MV-4-11 (cell line): ENCODE data around the gene ATE1.
"Not testable (repeated sequence)": the region's sequence is repeated elsewhere in the genome, so short reads cannot be mapped to it uniquely, and the experiment has no call there.

Source experiments
- DNase-seq: peaks from one replicate; lab custom pipeline; 2025; lab: John Stamatoyannopoulos, UW

The ATE1 gene

DNA sequence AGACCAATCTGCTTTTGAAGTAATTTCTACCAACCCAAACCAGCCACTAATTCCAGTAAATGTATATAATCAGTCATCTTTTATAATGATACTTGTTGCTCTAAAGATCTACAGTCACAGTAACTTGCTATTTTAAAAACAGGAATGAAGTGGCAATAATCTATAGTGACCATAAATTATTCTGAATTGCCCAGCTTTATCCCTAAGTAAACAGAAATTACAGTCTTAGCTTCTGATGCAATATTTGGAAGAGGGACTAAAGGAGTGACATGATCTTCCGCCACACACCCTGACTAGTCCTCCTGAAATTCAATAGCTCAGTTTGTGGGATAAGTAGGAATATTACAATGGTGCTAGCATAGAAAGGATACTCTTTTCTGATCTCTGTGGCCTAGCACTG, 96.1 kb downstream of the ATE1 start:
- no peak for DNase-seq

DNA sequence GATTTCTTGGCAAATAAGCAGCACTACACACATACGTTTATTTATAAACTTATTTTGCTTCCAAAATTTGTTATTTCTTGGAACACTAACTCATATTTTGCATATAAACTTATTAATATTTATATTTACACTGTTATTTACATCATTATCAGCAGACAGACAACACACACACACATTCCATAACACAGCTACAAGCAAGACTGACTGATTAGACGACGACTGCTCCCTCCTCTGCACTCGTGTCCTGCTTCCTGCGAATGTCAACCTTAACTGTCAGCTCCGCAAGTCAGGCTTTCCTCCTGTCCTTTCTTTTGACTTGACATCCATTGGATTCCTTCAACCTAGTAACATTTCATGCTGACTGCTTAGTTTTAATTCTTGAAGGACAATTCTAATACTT, 96.6 kb downstream of the ATE1 start:
- DNase-seq = no peak

DNA sequence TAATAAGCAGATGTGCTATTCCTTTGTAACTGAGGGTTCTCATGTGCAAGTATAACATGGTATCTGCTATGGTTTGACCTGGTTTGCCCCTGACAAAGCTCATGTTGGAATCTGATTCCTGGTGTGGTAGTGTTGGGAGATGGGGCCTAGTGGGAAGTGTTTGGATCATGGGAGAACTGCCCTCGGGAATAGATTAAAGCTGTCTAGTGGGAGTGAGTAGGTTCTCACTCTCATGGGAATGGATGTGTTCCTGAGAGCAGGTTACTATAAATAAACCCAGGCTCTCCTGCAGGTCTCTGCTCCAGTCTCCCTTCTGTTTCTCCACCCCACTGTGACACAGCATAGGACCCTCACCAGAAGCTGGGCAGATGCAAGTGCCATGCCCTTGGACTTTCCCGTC, 97.7 kb downstream of the ATE1 start:
- no peak for DNase-seq

DNA sequence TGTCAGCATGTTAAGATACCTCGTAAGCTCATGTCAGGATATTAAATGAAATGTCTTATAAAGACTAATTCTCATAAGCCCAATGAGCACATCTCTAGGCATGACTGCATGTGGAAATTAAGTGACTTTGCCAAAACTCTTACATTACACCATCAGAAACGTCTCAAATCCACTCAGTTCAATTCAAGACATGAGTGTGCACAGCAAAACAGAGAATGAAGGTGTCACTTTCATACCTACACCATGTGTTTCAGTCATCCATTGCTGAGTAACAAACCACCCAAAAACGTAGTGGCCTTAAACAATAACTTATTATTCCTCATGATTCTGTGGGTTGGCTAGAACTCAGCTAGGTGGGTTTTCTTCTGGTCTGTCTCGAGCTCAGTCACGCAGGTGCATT, 99.8 kb downstream of the ATE1 start:
- DNase-seq = no peak

DNA sequence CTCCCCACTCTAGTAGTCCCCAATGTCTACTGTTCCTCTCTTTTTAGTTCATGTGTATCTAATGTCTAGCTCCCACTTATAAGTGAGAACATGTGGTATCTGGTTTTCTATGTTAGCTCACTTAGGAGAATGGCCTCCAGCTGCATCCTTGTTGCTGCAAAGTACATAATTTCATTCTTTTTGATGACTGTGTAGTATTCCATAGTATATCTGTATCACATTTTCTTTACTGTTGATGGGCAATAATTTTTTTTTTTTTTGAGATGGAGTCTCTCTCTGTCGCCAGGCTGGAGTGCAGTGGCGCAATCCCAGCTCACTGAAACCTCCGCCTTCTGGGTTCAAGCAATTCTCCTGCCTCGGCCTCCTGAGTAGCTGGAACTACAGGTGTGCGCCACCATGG, 101.1 kb downstream of the ATE1 start:
- not testable (repeated sequence) for DNase-seq

DNA sequence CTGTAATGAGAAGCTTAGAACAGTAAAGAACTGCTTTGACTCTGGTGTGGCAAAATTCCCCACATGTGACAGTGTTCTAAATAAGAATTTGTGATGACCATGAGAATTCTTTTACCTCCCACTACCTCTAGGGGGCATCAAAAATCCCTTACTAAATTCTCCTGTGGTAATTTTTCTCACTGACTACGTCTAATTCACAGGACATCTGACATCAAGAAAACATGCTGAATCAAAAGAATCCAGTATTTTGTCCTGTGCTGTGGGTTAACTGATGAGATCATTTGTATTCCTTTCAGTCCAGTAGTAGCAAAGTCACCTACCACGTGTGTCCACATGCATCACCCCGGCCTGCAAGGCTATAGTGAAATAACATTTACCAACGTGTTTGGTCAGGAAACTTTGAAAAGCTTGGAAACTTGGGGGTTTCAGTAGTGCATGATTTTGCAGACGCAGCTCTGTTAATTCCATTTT, 103.8 kb downstream of the ATE1 start:
- peak; percentile 63 for DNase-seq

DNA sequence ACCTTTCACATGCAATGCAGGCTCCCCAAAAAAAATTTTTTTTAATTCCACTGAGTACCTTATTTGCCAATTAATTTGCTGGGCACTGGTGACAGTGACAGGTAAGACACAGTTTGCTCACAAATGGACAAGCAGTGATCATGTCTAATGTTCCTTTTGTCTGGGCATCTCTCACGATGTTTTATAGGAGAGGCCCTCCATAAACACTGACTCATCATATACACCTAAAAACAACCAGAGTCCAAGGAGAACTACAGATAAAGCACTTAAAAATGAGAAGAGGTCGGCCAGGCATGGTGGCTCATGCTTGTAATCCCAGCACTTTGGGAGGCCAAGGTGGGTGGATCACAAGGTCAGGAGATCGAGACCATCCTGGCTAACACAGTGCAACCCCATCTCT, 105.1 kb downstream of the ATE1 start:
- no peak for DNase-seq

DNA sequence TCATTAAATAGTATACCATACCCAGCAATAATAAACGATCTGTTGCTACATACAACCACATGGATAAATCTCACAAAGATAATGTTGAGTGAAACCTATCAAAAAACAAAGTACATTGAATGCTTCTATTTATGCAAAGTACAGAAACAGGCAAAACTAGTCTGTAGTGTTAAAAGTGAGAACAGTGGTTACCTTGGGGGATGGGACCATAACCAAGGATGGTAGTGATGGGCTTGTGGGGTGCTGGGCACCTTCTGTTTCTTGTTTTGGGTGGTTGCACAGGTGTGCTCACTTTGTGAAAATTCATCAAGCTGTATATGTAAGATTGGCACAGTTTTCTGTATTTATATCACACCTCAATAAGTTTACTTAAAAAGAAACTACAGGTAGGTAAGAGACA, 105.7 kb downstream of the ATE1 start:
- no peak for DNase-seq

DNA sequence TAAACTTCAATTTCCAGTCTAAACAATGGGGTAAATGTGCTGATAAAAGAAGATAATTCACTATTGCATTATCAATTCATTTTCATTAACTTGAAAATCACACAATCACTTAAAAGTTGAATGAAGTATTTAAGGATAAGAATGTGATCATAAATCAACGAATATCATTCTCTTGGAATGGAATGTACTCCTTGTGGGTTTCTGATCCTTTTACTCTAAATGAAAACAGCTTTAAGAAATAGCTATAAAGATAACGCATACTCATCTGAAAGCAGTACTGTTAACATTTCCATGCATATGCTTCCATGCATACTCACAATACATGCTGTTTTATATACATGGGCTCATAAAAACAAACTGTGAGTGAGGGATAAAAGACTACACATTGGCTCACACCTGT, 108.8 kb downstream of the ATE1 start:
- no peak for DNase-seq

DNA sequence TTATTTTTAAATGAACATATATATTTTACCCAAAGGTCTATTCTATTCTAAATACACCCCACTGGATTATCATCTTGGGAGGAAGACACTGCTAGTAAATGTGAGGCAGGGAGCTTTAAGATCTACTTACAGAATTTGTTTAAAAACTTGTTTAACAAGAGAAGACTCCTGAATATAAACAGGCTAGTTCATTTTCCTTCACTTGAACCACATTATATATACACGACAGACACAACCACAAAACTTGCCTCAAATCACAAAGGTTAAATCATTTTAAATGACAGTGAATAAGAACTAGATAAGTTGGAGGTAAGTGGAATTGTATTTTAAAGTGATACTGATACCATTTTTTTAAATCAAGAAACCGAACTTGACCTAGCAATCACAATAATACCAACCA, 109.2 kb downstream of the ATE1 start:
- DNase-seq = no peak

DNA sequence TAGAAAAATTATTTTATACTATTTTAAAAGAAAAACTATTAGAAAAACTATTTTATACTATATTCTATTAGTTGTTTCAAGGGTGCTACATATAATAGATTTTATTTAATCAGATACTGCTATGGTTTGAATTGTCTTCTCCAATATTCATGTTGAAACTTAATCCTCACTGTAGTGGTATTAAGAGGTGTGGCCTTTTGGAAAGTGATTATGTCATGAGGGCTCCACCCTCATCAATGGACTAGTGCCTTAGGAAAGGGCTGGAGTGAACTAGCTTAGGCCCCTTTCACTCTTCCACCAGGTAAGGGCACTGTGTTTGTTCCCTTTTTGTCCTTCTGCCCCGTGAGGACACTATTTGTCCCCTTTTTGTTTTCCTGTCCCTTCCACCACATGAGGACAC, 111.6 kb downstream of the ATE1 start:
- no peak for DNase-seq

DNA sequence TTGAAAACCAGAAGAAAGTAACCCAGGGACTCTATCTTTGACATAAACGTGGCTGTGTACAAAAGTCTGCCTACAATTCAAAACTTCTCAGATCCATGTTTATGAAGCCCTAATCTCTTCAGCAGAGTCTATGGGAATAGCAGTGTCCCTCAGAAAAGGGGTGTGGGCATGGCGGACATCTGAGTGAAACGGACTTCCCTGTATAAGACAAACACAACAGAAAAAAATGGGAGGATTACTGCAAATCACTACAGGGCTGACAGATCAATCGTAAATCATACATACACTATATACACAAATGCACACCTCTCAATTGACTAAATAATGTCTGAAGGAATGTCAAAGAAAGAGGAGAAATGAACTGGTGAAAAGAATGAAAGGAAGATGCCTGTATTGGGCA, 114.0 kb downstream of the ATE1 start:
- no peak for DNase-seq

DNA sequence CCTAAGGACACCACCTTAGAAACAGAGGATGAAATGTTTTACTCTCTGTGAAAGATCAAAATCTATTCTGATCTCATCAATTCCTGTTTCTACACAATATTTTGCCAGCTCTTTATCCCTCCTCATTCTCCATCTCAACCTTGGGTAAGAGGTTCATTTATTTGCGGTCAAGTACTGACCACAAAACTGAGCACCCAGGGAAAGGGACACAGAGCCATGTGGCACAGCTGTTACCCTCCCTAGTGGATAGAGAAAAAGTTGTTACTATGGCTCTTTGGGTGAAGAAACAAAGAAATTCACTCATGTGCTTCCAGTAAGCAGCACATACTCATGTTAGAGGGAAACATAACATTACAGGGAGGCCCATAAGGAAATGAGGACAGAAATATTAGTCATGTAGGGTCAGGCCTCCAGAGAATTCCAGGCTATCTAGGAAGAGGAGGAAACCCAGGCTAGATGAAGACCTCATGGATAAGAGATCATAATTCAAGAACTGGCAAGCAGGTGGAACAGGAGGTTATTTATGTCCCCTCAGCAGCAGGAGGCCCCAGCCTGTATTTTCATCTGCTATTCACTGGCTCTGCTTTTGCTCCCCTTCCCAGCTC, 114.5 kb downstream of the ATE1 start:
- peak; percentile 78 for DNase-seq

DNA sequence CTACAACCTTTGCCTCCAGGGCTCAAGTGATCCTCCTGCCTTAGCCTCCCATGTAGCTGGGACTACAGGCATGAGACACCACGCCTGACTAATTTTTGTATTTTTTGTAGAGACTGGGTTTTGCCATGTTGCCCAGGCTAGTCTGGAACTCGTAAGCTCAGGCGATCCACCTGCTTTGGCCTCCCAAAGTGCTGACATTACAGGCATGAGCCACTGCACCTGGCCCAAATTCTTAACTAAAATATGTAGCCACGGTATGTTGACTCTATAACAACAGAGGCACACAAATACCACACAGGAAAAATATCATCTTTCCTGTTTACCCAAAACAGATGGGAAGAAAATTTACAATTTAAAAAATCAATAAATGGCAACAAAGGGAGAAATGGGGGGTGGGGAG, 115.8 kb downstream of the ATE1 start:
- no peak for DNase-seq

DNA sequence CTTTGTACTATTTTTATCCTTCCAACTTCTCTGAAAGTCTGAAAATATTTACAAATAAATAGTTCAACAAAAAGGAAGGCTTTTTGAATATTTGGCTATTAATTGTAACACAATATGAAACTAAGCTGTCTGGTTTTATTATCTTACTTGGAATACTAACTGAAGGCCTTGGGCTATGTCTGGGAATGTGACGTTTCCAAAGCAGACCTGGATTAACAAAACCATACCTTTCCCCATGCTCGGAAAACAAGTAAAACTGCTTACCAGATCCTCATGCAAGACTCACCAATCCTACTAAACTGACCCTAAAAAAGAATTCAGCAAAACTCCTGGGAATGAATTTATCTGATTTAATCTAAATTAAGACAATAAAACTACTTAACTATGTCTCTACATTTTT, 116.4 kb downstream of the ATE1 start:
- DNase-seq = no peak

DNA sequence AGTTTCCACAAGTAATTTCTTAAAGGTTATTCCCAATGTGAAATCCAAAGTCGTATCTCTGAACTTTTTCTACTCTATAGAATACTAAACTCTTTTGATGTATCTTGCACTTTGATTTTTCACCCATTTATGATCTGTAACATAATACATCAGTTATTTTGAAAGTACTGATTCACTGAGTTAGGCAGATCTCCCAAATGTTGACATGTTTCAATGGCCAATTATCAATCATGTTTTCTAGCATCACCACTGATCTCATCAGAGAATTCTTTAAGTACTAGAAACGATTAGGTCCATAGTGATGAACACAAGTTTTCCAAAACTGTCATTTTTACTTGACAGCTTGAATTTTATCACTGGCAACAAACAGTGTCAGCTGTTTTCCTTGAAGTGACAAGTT, 119.0 kb downstream of the ATE1 start:
- no peak for DNase-seq

DNA sequence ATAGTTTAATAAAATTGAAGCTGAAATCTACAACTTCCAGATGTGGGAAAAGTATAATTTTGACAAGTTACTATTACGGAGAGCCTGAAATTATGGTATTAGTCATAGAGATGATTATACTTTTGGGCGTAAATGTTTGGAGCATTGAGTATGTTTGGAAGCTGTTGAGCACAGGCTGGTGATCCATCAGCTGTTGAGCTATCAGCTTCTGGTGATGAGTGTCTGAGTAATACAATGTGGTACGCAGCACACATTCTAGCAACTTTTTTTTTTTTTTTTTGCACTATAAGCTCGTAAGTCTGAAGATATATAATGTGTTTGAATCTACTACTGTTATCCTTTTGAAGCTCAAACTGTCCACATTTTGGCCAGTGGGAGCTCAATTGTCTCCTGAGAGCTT, 123.4 kb downstream of the ATE1 start:
- DNase-seq = no peak

DNA sequence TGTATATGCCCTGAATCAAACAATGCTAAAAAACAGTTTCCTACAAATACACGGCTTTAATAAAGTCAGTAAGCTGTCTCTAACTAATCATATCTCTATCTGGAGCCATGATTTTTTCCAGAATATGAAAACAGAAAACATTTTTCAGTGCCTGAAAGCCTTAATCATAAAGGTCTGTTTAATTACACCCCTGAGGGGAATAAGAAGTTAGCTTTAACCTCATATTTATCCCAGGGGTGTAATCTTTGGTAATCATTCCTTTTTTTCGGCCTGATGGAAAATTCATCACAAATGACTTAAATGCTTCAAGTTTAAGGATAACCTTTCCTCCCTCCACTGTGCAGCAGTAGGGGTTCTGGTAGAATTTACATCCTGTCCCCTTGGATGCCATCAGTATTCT, 124.2 kb downstream of the ATE1 start:
- no peak for DNase-seq

DNA sequence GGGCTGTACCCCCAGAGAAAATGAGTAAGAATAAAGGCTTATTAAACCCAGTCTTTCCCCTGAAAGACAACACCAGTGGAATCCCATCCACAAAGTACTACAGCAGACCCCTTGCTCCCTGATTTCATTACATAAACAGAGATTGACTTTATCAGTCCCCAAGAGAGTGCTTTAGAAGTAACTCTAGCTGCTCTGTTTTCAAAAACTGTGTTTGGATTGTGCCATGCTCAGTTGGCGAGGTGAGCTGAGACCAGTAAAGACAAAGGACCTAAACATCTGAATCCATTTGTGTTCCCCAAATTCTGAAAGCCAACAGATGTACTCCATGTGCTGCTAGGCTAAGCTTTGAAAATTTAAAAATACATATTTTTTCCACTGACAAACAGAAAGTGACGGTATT, 127.0 kb downstream of the ATE1 start:
- DNase-seq = no peak

DNA sequence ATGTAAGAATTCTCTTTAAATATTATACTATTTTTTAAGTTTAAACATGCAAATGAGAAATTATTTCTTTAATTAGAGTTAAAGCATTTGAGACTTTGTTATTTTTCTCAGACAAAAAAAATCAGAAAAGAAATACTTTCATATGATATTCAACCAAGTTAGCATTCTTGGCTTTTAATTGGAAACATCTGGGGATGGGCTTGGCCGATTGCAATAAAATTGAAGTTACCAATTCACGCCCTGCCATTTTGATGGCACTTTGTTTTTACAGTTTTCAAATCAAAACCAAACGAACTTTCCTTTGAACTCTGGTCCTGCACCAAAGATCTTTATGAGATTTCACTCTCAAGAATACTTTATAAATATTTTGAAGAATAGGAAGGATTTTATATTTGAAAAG, 127.7 kb downstream of the ATE1 start:
- no peak for DNase-seq

DNA sequence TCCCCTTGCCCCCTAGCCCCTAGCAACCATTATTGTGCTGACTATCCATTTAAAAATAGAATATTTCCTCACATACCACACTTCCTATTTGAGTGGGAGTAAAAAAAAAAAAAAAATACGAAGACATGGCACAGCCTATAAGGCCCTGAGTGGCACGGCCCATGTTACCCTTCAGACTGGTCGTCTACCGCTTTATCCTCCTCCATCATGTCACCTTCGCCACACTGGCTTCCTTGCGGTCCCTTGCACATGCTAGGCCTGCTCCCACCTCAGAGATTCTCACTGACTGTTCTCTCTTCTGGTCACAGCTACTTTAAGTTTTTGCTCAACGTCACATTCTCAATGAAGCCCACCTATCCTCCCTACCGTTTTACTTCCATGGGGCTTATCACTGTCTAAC, 130.3 kb downstream of the ATE1 start:
- no peak for DNase-seq

DNA sequence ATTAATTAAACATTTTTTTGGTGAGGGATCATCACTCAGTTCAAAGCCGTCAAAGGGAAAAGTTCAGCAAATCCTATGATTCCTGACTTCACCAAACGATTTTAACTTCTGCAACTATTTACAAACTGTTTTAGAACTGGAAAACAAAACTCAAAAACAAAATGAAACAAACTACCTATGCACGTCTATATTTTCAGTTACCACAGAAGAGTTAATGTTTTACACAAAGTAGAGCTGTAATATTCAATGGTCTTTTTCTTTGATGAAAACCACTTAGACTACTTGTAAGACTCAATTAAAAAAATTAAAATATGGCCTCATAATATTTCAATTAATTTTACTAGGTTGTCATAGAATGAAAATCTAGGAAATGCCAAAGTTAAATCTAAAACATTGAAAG, 131.5 kb downstream of the ATE1 start:
- DNase-seq = no peak

DNA sequence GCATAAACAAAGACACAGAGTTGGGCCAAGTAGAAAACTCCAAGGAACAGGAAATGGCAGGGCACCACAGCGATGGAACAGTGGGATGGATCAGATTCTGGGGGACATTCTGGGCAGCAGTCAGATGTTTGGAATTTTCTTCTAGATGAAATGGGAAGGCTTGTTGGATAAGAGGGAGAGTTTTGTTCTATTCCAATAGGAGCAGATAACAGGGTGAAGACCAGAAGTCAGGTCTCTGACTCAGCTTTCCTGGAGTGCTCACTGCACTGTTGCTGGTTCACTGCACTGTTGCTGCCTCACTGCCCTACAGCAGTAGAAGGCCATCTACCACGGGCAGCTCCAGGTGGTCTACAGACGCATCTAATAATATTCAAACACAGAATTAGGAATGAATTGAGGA, 135.6 kb downstream of the ATE1 start:
- DNase-seq = no peak

DNA sequence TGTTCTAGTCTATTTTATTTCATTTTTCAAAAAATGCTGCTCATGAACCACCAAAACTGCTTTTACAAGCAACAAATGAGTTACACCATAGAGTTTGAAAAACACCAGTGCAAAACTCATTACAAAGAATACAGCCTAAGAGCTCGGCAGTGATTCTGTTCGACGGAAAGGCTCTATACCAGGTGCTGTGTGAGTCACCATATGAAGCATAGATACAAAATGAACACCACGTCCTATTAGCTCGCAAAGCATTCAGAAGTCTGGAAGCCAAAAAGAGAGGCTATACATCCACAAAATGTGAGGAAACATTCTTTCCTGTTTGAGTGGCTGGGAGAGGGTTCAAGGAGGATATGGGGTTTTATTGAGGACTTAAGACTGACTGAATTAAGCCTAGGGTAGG, 136.1 kb downstream of the ATE1 start:
- no peak for DNase-seq

DNA sequence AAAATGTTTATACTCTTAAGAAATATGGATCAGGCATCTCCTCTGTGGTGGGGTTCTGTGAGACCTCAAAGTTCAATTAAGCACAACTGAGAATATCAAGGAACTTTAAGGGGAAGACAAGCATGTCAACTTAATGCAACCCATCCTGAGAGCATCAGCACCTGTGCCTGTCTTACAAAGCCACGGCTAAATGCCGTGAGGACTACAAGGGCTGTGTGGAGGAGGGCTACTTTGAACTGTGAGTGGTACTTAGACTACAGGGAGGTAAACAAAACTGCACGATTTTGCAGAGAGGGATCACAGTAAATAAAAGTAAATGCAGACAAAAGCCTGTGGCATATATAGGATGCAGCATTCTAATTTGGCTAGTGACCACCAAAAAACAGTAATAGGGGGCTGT, 139.1 kb downstream of the ATE1 start:
- no peak for DNase-seq
